22Rv1 (cell line): ENCODE data around the gene UBL7.

Experiments
- ZFX ChIP-seq: fragments of 450-650 bp; IDR thresholded peaks from 2 replicates; pipeline ENCODE4 v1.6.1; 2017; ENCODE audit warnings: antibody characterized with exemption, borderline replicate concordance
- TF ChIP-seq, protein P1 (sequence below): fragments of 450-650 bp; IDR thresholded peaks from 2 replicates; pipeline ENCODE4 v1.5.1; 2017; ENCODE audit warnings: mild to moderate bottlenecking

DNA sequence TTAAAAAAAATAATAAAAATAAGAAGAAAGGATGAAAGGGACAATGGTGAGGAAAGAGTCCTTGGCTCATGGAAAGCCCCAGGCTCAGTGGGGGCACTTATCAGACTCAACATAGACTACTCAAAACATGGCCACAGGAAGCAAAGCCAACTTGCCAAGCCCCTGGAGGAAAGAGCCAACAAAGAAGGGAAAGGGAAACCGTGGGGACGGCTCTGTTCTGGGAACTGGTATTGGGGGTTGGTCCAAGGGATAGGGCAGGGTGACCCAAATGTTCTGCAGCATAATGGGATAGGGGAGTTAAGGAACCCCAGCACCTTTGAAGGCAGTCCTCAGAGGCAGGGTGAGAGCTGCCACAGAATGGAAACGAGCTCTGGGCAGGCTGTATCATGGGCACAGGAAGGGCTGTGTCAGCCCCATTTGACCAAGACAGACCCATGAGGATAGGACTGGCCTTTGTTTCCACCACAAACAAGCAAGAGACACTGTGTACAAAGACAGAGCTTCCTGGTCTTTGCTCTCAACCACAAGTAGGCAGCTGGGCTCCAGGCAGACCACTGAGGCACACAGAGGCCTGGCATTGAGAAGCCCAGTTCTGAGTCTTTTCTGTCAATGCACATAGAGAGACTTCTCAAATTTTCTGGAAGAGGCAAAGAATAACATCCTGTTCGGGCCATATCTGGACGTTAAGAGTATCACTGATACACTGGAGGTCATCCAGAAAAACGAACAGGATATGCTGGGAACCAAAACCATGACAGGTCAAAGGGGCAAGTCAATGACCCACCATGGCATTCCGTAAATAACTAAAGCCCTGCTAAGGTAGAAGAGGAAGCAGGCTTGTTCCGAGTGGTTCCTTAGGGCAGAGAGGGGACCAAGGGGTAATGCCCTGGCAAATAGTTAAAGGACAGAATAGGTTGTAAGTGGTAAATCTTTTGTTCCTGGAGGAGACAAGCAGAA lies 16.6 kb downstream of the UBL7 start:
- TF ChIP-seq, protein P1, sequence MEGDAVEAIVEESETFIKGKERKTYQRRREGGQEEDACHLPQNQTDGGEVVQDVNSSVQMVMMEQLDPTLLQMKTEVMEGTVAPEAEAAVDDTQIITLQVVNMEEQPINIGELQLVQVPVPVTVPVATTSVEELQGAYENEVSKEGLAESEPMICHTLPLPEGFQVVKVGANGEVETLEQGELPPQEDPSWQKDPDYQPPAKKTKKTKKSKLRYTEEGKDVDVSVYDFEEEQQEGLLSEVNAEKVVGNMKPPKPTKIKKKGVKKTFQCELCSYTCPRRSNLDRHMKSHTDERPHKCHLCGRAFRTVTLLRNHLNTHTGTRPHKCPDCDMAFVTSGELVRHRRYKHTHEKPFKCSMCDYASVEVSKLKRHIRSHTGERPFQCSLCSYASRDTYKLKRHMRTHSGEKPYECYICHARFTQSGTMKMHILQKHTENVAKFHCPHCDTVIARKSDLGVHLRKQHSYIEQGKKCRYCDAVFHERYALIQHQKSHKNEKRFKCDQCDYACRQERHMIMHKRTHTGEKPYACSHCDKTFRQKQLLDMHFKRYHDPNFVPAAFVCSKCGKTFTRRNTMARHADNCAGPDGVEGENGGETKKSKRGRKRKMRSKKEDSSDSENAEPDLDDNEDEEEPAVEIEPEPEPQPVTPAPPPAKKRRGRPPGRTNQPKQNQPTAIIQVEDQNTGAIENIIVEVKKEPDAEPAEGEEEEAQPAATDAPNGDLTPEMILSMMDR: no peak
- no peak for TF ChIP-seq ZFX
